ENCODE measurements around the gene PGAP6. TPM values are rescaled to one million over a fixed set of nuclear protein-coding genes. Genes with fewer than 3 reads are reported as not detected.

The PGAP6 gene
- total RNA-seq, 1 experiment from 2014 or later: 128 TPM

GRCh38 chr16:322476-323143 is 59.2 kb downstream of the PGAP6 start:
- H3K4me3 ChIP-seq (ENCODE audit: low read depth in 2 of 2, low read length in 2 of 2): no peak overlapping the region
- DNase-seq (ENCODE audit: low read depth, low spot score) (no peak), ATAC-seq (no peak)
- no peaks in the 10 kb centered on the region for H3K36me3 ChIP-seq (ENCODE audit: control insufficient read depth, insufficient read depth, low read length)
- H3K4me1 ChIP-seq (ENCODE audit: control insufficient read depth, insufficient read depth, low read length): peaks cover 31% of the 10 kb centered on the region
- CTCF ChIA-PET: no interaction called here
- POLR2A ChIA-PET: no interaction called here
- intact Hi-C loops (cut with micrococcal nuclease; ENCODE audit: unreplicated experiment): no loop called here
- no peaks in the 10 kb centered on the region for H3K9me3 ChIP-seq (ENCODE audit: control insufficient read depth, insufficient read depth, low read depth, low read length)
- no peak overlapping the region for H3K27ac ChIP-seq (ENCODE audit: low read length)
- TF ChIP-seq SIN3A (IDR thresholded peaks at IDR 0.05; ENCODE audit: borderline replicate concordance, insufficient read depth, low read depth, low read length) (no peak), REST (IDR thresholded peaks at IDR 0.05; ENCODE audit: insufficient read depth in 1 of 2, low read depth in 2 of 2, low read length in 1 of 2) (no peak), POLR2AphosphoS5 (IDR thresholded peaks at IDR 0.05; ENCODE audit: low read depth, low read length) (no peak), TCF7L2 (IDR thresholded peaks at IDR 0.05; ENCODE audit: low read depth, low read length) (no peak), CTCF (IDR thresholded peaks at IDR 0.05) (no peak)
- BruUV-seq (replicated peaks): no TSS peak
- in situ Hi-C loops (cut with HindIII; ENCODE audit: low pct_unique_long_range_greater_than_20kb, low sequenced_read_pairs): no loop called here
- H3K27me3 ChIP-seq (ENCODE audit: control insufficient read depth, insufficient read depth, low read length): no peaks in the 10 kb centered on the region

- no peak for TF ChIP-seq REST (IDR thresholded peaks at IDR 0.05; ENCODE audit: insufficient read depth in 1 of 2, low read depth in 2 of 2, low read length in 1 of 2)
- TF ChIP-seq SIN3A (IDR thresholded peaks at IDR 0.05; ENCODE audit: borderline replicate concordance, insufficient read depth, low read depth, low read length): no peak
- no peak for TF ChIP-seq TCF7L2 (IDR thresholded peaks at IDR 0.05; ENCODE audit: low read depth, low read length)
- in situ Hi-C loops (cut with HindIII; ENCODE audit: low pct_unique_long_range_greater_than_20kb, low sequenced_read_pairs): no loop called here
- Histone ChIP-seq H3K9me3 (ENCODE audit: control insufficient read depth, insufficient read depth, low read depth, low read length) (no peaks in the 10 kb centered on the region), H3K4me3 (ENCODE audit: low read depth in 2 of 2, low read length in 2 of 2) (no peak overlapping the region), H3K4me1 (ENCODE audit: control insufficient read depth, insufficient read depth, low read length) (peaks cover 21% of the 10 kb centered on the region), H3K27ac (ENCODE audit: low read length) (no peak overlapping the region), H3K27me3 (ENCODE audit: control insufficient read depth, insufficient read depth, low read length) (no peaks in the 10 kb centered on the region), H3K36me3 (ENCODE audit: control insufficient read depth, insufficient read depth, low read length) (no peaks in the 10 kb centered on the region)
- peak; percentile 23; the same call in 1 of the 2 replicates for ATAC-seq
- CTCF ChIA-PET: no interaction called here
- intact Hi-C loops (cut with micrococcal nuclease; ENCODE audit: unreplicated experiment): no loop called here
- POLR2A ChIA-PET: no interaction called here
- BruUV-seq (replicated peaks): no TSS peak
- DNase-seq (ENCODE audit: low read depth, low spot score): no peak
Measured at GRCh38 chr16:321532-321931, 60.2 kb downstream of the PGAP6 start.

Other genes with a start within 250 kb of the PGAP6 start
- 69.7 TPM for gene NPRL3, start 243.3 kb downstream of the PGAP6 start, total RNA-seq (2021; ENCODE audit: unreplicated experiment)
- 1.1 TPM for gene HBZ, start 229.3 kb downstream of the PGAP6 start, total RNA-seq (2021; ENCODE audit: unreplicated experiment)
- not detected for gene HBM, start 216.0 kb downstream of the PGAP6 start, total RNA-seq (2021; ENCODE audit: unreplicated experiment)
- not detected for gene HBA2, start 209.1 kb downstream of the PGAP6 start, total RNA-seq (2021; ENCODE audit: unreplicated experiment)
- 4.4 TPM for gene HBA1, start 205.3 kb downstream of the PGAP6 start, total RNA-seq (2021; ENCODE audit: unreplicated experiment)
- gene HBQ1, start 201.5 kb downstream of the PGAP6 start, total RNA-seq (2021; ENCODE audit: unreplicated experiment): 10.4 TPM
- 75.3 TPM for gene LUC7L, start 152.5 kb downstream of the PGAP6 start, total RNA-seq (2021; ENCODE audit: unreplicated experiment)
- gene FAM234A, start 147.2 kb downstream of the PGAP6 start, total RNA-seq (2021; ENCODE audit: unreplicated experiment): 121 TPM
- gene RGS11, start 106.0 kb downstream of the PGAP6 start, total RNA-seq (2021; ENCODE audit: unreplicated experiment): 10.2 TPM
- 2.4 TPM for gene ARHGDIG, start 101.4 kb downstream of the PGAP6 start, total RNA-seq (2021; ENCODE audit: unreplicated experiment)
- gene PDIA2, start 98.8 kb downstream of the PGAP6 start, total RNA-seq (2021; ENCODE audit: unreplicated experiment): 1.1 TPM
- 53.3 TPM for gene AXIN1, start 29.3 kb downstream of the PGAP6 start, total RNA-seq (2021; ENCODE audit: unreplicated experiment)
- gene MRPL28, start 11.4 kb downstream of the PGAP6 start, total RNA-seq (2021; ENCODE audit: unreplicated experiment): 140 TPM
- 500 TPM for gene NME4, start 15.2 kb upstream of the PGAP6 start, total RNA-seq (2021; ENCODE audit: unreplicated experiment)
- 92.7 TPM for gene DECR2, start 19.9 kb upstream of the PGAP6 start, total RNA-seq (2021; ENCODE audit: unreplicated experiment)
- 57.3 TPM for gene RAB11FIP3, start 43.7 kb upstream of the PGAP6 start, total RNA-seq (2021; ENCODE audit: unreplicated experiment)
- 78.5 TPM for gene CAPN15, start 145.7 kb upstream of the PGAP6 start, total RNA-seq (2021; ENCODE audit: unreplicated experiment)
- gene PRR35, start 178.4 kb upstream of the PGAP6 start, total RNA-seq (2021; ENCODE audit: unreplicated experiment): 2.2 TPM
- 4.0 TPM for gene NHLRC4, start 185.0 kb upstream of the PGAP6 start, total RNA-seq (2021; ENCODE audit: unreplicated experiment)
- gene PIGQ, start 188.0 kb upstream of the PGAP6 start, total RNA-seq (2021; ENCODE audit: unreplicated experiment): 83.5 TPM
- gene RAB40C, start 208.1 kb upstream of the PGAP6 start, total RNA-seq (2021; ENCODE audit: unreplicated experiment): 30.7 TPM
- gene WFIKKN1, start 249.0 kb upstream of the PGAP6 start, total RNA-seq (2021; ENCODE audit: unreplicated experiment): 2.0 TPM